Measurements from ENCODE around the gene LIF. TPM values are rescaled to one million over a fixed set of nuclear protein-coding genes. Genes with fewer than 3 reads are reported as not detected.
A peak's percentile ranks its signal among the peaks of the same experiment; 100 is the strongest.

Gene LIF
- polyA plus RNA-seq, 1 of the 3 experiments (the other 2 are of a cell fraction) = 24.6 TPM

DNA sequence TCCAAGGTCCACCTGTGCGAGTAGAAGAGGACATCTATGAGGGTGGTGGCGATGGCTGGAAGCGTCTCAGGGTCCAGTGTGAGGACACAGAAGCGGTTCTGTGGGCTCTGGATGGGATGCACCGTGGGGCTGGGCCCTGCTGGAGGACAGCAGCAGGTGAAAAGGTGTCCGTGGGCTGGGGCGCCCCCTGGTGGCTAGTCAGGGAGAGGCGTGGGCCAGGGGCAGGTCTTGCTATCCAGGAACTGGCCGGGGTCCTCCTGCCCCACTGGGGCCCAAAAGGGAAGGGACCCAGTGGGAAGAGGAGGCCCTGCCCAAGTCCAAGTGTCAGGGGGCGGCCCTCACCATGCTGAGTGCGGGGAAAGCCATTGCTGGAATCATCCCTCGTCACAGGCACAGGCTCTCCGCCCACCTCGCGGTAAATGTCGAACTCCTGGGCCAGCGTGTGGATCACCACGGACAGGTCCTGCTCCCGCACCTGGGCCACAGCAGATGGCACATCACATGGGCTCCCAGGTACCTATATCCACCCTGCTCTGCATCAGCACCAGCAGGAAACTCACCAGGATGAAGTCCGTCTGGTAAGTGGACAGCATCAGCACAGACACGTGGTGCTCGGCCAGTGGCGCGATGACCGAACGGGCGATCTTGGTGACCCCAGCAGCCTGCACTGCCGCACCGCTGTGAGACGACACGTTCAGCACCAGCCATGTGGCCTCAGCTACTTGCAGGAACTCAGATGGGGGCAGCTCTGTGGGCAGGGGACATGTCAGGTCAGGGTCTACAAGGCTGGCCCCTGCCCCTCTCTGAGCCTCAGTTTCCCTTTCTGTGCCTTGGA is 40.5 kb upstream of the LIF start:
- Histone ChIP-seq H3K36me3 (replicated peaks in 1 of 2; ENCODE audit: control insufficient read depth in 1 of 2, insufficient read depth in 2 of 2, low read length in 1 of 2) (peaks cover 0 to 6% of the 10 kb centered on the region in 2 experiments), H3K4me3 (ENCODE audit: low read depth in 2 of 2, low read length in 1 of 2) (peak overlapping the region in 1 of 2 experiments; percentile 27; a peak in 1 of 4 replicates), H3K27ac (ENCODE audit: low read depth in 2 of 2, low read length in 1 of 2) (no peak overlapping the region), H4K20me1 (ENCODE audit: insufficient read depth) (peaks cover 4% of the 10 kb centered on the region; the same call in 1 of the 2 replicates), H3K9me3 (no peaks in the 10 kb centered on the region), H3F3A (replicated peaks; ENCODE audit: insufficient read depth) (peaks cover 17% of the 10 kb centered on the region), H3K9me2 (no peaks in the 10 kb centered on the region), H3K4me1 (ENCODE audit: control insufficient read depth in 1 of 2, insufficient read depth in 2 of 2, low read depth in 1 of 2, low read length in 1 of 2) (peaks cover 16 to 30% of the 10 kb centered on the region in 2 experiments; a peak in 2 of 4 replicates), H3K79me2 (ENCODE audit: insufficient read depth) (no peaks in the 10 kb centered on the region), H3K27me3 (ENCODE audit: insufficient read depth) (no peaks in the 10 kb centered on the region), H3K9ac (no peak overlapping the region), H3K4me2 (no peak overlapping the region), H2AFZ (ENCODE audit: low read depth) (no peak overlapping the region)
- TF ChIP-seq ELF1 (IDR thresholded peaks at IDR 0.05) (no peak), SMC3 (IDR thresholded peaks at IDR 0.05; ENCODE audit: low read depth, low read length) (peak; percentile 80), EZH2phosphoT487 (IDR thresholded peaks at IDR 0.05; ENCODE audit: borderline replicate concordance, low read depth) (no peak), RAD21 (IDR thresholded peaks at IDR 0.05; ENCODE audit: low read length) (peak; percentile 76)
- TF ChIP-seq, protein P1, sequence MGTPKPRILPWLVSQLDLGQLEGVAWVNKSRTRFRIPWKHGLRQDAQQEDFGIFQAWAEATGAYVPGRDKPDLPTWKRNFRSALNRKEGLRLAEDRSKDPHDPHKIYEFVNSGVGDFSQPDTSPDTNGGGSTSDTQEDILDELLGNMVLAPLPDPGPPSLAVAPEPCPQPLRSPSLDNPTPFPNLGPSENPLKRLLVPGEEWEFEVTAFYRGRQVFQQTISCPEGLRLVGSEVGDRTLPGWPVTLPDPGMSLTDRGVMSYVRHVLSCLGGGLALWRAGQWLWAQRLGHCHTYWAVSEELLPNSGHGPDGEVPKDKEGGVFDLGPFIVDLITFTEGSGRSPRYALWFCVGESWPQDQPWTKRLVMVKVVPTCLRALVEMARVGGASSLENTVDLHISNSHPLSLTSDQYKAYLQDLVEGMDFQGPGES (IDR thresholded peaks at IDR 0.05; ENCODE audit: low read depth, low read length) = no peak
- TF ChIP-seq, protein P2, sequence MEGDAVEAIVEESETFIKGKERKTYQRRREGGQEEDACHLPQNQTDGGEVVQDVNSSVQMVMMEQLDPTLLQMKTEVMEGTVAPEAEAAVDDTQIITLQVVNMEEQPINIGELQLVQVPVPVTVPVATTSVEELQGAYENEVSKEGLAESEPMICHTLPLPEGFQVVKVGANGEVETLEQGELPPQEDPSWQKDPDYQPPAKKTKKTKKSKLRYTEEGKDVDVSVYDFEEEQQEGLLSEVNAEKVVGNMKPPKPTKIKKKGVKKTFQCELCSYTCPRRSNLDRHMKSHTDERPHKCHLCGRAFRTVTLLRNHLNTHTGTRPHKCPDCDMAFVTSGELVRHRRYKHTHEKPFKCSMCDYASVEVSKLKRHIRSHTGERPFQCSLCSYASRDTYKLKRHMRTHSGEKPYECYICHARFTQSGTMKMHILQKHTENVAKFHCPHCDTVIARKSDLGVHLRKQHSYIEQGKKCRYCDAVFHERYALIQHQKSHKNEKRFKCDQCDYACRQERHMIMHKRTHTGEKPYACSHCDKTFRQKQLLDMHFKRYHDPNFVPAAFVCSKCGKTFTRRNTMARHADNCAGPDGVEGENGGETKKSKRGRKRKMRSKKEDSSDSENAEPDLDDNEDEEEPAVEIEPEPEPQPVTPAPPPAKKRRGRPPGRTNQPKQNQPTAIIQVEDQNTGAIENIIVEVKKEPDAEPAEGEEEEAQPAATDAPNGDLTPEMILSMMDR (IDR thresholded peaks at IDR 0.05) = peak; percentile 92
- peak; percentile 85 for DNase-seq
- ChIA-PET CTCF (interaction anchor here (0.5 to 12.9 kb wide), 61 partner anchors 9 to 683 kb away, joined by 3 to 228 read pairs (median 5); partner anchors contain the start of genes MTFP1, NF2, RNF215 and SEC14L2), POLR2A (no interaction called here)
- 35% methylated on average over 5 of the region's 31 CpGs for WGBS (ENCODE audit: low lambda C conversion rate)

DNA sequence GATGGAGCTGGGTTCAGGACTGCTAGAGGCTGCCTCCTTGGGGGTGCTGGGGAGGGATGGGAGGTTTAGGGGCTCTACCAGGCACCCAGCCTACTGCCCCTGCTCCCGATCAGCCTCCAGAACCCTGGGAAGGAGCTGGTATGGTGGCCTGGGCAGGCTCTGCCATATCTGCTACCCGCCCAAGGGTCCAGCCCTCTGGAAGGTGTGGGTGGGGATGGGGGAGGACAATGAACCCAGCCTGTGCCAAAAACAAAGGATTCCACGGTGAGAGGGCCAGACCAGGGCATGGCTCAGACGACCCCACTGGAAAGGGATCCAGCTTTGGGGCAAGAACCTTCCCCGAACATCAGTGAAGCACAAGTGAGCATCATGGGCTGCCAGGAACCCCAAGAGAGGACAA is 39.8 kb upstream of the LIF start:
- Histone ChIP-seq H3F3A (replicated peaks; ENCODE audit: insufficient read depth) (peaks cover 17% of the 10 kb centered on the region), H3K27ac (ENCODE audit: low read depth in 2 of 2, low read length in 1 of 2) (no peak overlapping the region), H3K9me2 (no peaks in the 10 kb centered on the region), H3K79me2 (ENCODE audit: insufficient read depth) (no peaks in the 10 kb centered on the region), H3K9ac (no peak overlapping the region), H4K20me1 (ENCODE audit: insufficient read depth) (peaks cover 4% of the 10 kb centered on the region; the same call in 1 of the 2 replicates), H3K36me3 (replicated peaks in 1 of 2; ENCODE audit: control insufficient read depth in 1 of 2, insufficient read depth in 2 of 2, low read length in 1 of 2) (peaks cover 0 to 2% of the 10 kb centered on the region in 2 experiments), H3K9me3 (no peaks in the 10 kb centered on the region), H3K4me1 (ENCODE audit: control insufficient read depth in 1 of 2, insufficient read depth in 2 of 2, low read depth in 1 of 2, low read length in 1 of 2) (peaks cover 16 to 28% of the 10 kb centered on the region in 2 experiments; a peak in 2 of 4 replicates), H3K27me3 (ENCODE audit: insufficient read depth) (no peaks in the 10 kb centered on the region), H2AFZ (ENCODE audit: low read depth) (no peak overlapping the region), H3K4me2 (no peak overlapping the region), H3K4me3 (ENCODE audit: low read depth in 2 of 2, low read length in 1 of 2) (no peak overlapping the region; a peak in 1 of 4 replicates)
- CTCF ChIA-PET = interaction anchor here (0.6 to 12.9 kb wide), 23 partner anchors 9 to 682 kb away, joined by 3 to 228 read pairs (median 4); partner anchors contain the start of genes MTFP1, NF2, RNF215 and SEC14L2
- POLR2A ChIA-PET = no interaction called here
- no peak for DNase-seq
- 87% methylated on average over 5 of the region's 5 CpGs for WGBS (ENCODE audit: low lambda C conversion rate)
- TF ChIP-seq GATA2 (CRISPR knock-in tag; IDR thresholded peaks at IDR 0.05) (no peak), RAD21 (IDR thresholded peaks at IDR 0.05; ENCODE audit: low read length) (no peak), SMC3 (IDR thresholded peaks at IDR 0.05; ENCODE audit: low read depth, low read length) (no peak), POLR2AphosphoS5 (IDR thresholded peaks at IDR 0.05; ENCODE audit: low read depth, low read length) (no peak), CHD2 (IDR thresholded peaks at IDR 0.05; ENCODE audit: low read length, partially characterized antibody) (no peak), NRF1 (IDR thresholded peaks at IDR 0.05; ENCODE audit: low read depth, low read length) (no peak), MXI1 (IDR thresholded peaks at IDR 0.05; ENCODE audit: low read depth, low read length) (no peak), ELF1 (IDR thresholded peaks at IDR 0.05) (no peak), FOXJ3 (CRISPR knock-in tag; IDR thresholded peaks at IDR 0.05) (no peak), JUND (IDR thresholded peaks at IDR 0.05) (no peak), TEAD4 (IDR thresholded peaks at IDR 0.05; ENCODE audit: borderline replicate concordance, insufficient read depth) (no peak), FOXM1 (IDR thresholded peaks at IDR 0.05; ENCODE audit: low read depth) (no peak), EZH2phosphoT487 (IDR thresholded peaks at IDR 0.05; ENCODE audit: borderline replicate concordance, low read depth) (no peak)
- TF ChIP-seq, protein P1 (IDR thresholded peaks at IDR 0.05; ENCODE audit: low read depth, low read length) = no peak
- TF ChIP-seq, protein P2 (IDR thresholded peaks at IDR 0.05) = no peak
- TF ChIP-seq, protein P3, sequence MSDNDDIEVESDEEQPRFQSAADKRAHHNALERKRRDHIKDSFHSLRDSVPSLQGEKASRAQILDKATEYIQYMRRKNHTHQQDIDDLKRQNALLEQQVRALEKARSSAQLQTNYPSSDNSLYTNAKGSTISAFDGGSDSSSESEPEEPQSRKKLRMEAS (IDR thresholded peaks at IDR 0.05; ENCODE audit: low read depth) = no peak
- TF ChIP-seq, protein P4, sequence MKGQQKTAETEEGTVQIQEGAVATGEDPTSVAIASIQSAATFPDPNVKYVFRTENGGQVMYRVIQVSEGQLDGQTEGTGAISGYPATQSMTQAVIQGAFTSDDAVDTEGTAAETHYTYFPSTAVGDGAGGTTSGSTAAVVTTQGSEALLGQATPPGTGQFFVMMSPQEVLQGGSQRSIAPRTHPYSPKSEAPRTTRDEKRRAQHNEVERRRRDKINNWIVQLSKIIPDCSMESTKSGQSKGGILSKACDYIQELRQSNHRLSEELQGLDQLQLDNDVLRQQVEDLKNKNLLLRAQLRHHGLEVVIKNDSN (IDR thresholded peaks at IDR 0.05; ENCODE audit: borderline replicate concordance, low read depth) = no peak

Measured in SK-N-SH (cell line).